ENCODE measurements around the gene TEAD4. TPM values are rescaled to one million over a fixed set of nuclear protein-coding genes. Genes with fewer than 3 reads are reported as not detected.
A peak's percentile ranks its signal among the peaks of the same experiment; 100 is the strongest.
"Not testable (repeated sequence)": the region's sequence is repeated elsewhere in the genome, so short reads cannot be mapped to it uniquely, and the experiment has no call there.

Gene TEAD4
- polyA plus RNA-seq, 3 donors = 18.6 to 20.4 (median 19.2) TPM

GRCh38 chr12:3045494-3045893, 86.3 kb downstream of the TEAD4 start:
- no peak for DNase-seq (ENCODE audit: low read depth in 3 of 3, low spot score in 2 of 3)

GRCh38 chr12:3045989-3046388, 86.8 kb downstream of the TEAD4 start:
- DNase-seq (ENCODE audit: low read depth in 3 of 3, low spot score in 2 of 3) = no peak

DNA sequence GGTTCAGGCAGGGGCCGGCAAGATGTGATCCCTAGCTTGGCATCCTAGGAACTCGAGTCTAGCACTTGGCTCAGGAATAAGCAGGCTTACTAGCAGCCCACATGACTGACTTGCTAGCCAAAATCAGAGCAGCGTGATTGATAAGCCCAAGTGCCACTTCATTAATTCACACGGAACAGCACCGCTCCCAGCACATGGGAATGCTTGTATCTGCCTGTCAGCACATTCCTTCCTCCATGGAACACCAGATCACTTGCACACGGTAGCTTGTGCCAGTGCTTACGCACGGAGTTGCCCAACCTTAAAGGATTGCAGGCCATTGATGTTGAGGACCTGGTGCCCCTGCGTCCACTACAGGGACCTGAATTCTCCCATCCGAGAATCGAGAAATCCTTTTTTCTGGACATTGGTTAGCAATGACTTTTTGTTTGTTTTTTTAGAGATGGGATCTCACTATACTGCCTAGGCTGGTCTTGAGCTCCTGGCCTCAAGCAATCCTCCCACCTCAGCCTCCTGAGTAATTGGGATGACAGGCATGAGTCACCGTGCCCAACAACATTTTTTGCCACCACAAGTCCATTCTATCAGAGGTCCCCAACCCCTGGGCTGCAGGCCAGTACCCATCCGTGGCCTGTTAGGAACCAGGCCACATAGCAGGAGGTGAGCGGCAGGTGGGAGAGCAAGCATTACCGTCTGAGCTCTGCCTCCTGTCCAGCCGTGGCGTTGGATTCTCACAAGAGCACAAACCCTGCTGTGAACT, 87.4 kb downstream of the TEAD4 start:
- no peak for DNase-seq (ENCODE audit: low read depth in 3 of 3, low spot score in 2 of 3)

DNA sequence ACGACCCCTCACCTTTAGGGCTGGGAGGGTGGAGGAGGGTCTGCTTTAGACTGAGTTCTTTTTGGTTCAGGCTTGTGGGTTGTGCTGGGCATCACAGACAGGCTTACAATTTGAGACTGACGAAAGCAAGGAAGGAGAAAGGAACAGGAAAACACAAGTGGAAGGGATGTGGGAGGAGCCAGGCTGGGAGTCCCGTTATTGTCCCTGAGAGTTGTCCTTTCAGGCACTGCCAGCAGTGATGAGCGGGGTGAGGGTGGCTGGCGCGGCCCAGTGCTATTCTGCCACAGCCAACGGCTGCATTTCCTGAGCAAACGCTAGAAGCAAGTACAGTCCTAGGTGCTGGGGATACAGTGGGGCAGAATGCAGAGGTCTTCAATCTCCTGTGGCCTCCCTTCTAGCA, 88.8 kb downstream of the TEAD4 start:
- DNase-seq (ENCODE audit: low read depth in 3 of 3, low spot score in 2 of 3) = no peak

GRCh38 chr12:3048540-3048939, 89.3 kb downstream of the TEAD4 start:
- DNase-seq (ENCODE audit: low read depth in 3 of 3, low spot score in 2 of 3) = no peak

DNA sequence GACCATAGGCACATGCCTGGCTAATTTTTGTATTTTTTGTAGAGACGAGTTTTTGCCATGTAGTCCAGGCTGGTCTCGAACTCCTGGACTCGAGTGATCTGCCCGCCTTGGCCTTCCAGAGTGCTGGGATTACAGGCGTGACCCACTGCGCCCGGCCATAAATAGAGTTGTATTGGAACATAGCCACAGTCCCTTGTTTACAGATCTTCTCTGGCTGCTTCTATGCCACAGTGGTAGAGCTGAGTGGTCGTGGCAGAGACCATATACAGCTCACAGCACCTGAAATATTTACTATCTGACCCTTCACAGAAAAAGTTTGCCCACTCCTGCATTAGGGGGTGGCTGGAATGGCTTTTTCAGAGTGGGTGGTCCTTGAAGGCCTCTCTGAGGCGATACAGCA, 90.0 kb downstream of the TEAD4 start:
- DNase-seq (ENCODE audit: low read depth in 3 of 3, low spot score in 2 of 3) = no peak

DNA sequence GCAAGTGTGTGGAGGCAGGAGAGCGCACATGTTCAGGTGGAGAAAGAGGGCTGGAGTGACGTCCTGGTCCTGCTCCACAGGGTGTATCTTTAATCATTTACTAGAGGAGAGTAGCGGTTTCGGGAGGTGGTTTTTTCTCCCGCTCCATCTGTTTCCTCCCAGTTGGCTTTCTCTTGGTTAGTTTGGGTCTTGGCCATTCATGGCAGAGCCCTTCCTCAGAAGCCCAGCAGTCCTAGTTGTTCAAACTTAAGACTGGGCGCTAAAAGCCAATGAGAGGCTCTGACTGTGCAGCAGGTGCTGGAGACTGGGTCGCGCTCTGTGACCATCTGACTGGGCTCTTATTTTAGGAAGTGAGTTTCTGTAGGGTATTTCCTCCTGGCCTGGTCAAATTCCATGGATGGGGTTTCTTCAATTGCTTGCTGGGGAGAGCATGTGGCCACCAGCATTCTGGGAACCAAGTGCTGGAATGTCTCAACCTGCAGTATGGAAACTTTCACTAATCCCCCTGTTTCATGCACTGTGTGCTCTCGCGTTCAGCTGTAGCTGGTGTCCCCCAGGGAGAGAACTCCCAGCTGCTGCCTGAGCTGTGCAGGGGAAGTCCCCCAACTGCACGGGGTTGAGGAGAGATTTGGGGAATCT, 90.5 kb downstream of the TEAD4 start:
- no peak for DNase-seq (ENCODE audit: low read depth in 3 of 3, low spot score in 2 of 3)

- no peak for DNase-seq (ENCODE audit: low read depth in 3 of 3, low spot score in 2 of 3)
These were observed 95.2 kb downstream of the TEAD4 start for GRCh38 chr12:3054374-3054773.

DNA sequence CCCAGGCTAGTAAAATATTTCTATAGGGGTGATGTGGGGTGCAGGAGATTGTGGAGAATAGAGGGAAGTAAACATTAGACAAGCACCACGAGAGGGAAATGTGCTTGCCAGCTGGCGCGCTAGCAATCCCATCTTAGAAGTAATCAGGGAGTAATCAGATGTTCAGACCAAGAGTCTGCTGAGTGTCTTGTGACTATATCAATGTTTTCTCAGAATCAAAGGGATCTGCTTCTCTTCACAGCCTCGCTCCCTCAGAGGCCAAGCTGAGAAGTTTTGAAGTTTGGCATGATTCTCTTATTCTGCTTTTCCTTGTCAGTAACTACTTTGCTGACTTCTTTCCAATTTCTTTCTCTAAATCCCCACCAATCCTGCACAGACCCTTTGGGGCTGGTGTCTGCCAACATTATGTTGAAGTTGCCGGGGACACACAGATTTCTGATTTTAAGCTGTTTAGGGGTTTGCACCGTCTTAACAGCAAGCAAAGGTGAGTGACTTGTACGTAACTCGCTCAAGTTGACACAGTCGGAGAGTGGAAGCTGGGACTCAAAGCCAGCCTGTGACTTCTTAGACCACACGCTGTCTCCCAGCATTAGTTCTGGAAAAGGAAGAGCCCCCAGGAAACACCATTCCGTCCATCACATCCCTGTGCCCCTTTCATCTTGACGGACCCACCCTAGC, 96.0 kb downstream of the TEAD4 start:
- DNase-seq (ENCODE audit: low read depth in 3 of 3, low spot score in 2 of 3) = no peak

GRCh38 chr12:3055704-3056467, 96.7 kb downstream of the TEAD4 start:
- no peak for DNase-seq (ENCODE audit: low read depth in 3 of 3, low spot score in 2 of 3)

DNA sequence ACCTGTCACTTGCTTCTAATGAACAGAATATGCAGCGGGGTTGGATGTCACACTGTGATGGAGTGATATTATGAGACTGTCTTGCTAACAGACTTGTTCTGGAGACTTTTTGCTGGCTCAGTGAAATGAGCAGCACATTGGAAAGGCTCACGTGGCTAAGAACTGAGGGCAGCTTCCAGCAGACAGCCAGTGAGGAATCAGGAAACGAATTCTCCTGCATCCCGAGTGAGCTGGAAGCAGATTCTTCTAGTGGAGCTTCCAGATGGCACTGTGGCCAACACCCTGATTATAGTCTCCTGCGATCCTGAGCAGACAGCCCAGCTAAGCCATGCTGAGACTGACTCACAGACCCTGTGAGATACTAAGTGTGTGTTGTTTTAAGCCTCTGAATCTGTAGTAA, 101.9 kb downstream of the TEAD4 start:
- no peak for DNase-seq (ENCODE audit: low read depth in 3 of 3, low spot score in 2 of 3)

DNA sequence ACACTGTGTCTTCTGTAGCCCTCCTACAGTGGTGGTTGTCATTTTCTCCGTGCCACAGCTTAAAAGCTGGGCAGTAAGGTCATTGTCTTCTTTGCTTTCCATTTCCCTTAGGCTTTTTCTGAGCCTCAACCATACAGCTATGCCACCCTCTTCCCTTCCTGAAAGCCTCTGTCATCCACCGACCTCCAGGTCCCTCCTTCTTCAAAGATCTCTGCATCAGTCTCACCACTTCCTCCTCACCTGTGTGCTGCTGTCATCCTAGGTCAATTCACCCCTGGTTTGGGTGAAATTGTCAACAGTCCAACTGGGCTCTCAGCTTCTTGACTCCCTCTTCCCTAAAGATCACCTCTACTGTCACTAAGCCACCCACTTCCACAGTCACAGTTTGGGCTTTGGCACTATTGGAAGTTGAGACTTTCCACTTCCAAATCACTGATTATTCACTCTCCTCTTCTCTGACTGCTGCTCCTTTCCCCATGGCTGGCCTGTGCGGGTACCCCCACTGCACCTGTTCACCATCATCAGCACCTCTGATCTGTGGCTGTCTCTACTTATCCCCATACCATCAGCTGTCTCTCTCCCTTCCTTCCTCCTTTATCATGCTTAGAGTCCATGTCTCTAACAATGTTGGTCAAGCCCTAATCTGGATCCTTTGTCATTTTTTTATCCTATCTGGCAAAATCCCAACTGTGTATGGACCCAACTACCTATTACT, 102.5 kb downstream of the TEAD4 start:
- DNase-seq (ENCODE audit: low read depth in 3 of 3, low spot score in 2 of 3) = no peak

- DNase-seq (ENCODE audit: low read depth in 3 of 3, low spot score in 2 of 3) = no peak
These were observed 106.1 kb downstream of the TEAD4 start for GRCh38 chr12:3065300-3065699.

- not testable (repeated sequence) for DNase-seq (ENCODE audit: low read depth in 3 of 3, low spot score in 2 of 3)
These were observed 106.6 kb downstream of the TEAD4 start for GRCh38 chr12:3065846-3066245.

DNA sequence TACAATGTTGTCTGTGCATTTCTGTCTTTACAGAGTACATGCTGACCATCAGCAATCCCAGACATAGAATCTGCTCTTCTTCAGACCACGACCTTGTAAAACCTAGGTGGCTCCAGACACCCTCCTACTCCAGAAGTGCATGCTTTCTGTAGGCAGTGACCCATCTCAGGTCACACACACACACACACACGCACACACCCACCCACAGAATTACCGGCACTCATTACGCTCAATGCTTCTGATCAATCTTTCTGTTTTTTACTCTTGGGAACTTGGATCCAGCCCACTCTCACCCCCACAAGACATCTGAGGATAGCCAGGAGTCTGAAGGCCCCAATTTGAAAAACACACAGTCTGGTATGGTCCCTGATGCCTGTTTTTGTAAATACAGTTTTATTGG, 110.5 kb downstream of the TEAD4 start:
- DNase-seq (ENCODE audit: low read depth in 3 of 3, low spot score in 2 of 3) = no peak

GRCh38 chr12:3071107-3071506, 111.9 kb downstream of the TEAD4 start:
- DNase-seq (ENCODE audit: low read depth in 3 of 3, low spot score in 2 of 3) = no peak

- DNase-seq (ENCODE audit: low read depth in 3 of 3, low spot score in 2 of 3) = no peak
These were observed 112.5 kb downstream of the TEAD4 start for GRCh38 chr12:3071710-3072109.

DNA sequence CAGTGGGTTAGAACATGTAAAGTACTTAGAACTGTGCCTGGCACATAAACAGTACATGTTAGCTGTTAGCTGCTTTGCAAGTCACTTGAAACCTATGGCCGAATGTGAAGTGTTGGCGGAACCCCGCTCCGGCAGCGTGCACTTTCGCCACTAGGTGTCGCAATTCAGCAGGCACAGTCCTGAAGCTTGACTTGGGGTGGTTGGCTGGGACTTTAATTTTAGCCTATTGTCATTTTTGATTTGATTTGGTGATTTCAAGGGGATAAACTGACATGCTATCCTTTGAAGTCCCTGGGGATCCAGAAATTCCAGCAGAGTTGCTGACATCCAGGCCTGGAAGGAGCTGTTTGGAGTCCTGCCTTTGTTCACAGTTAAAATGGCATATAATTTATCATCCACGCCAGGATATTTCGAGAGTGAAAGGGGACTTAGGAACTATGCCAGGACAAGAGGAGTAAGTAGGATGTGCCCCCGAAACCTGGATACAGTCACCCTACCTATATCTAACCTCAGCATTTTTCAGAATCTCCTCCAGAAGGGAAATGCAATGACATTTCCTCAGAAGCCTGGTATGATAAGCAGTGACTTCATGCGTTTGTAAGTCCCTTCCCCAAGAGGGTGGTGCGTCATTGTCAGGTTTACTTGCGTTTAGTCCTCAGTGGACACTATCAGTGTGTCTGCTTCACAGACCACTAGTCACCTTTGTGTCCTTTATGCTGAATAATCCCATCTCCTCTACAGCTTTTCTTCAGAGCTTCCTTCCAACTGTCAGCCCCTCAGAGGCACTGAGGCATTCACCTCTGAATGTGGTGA, 114.4 kb downstream of the TEAD4 start:
- DNase-seq (ENCODE audit: low read depth in 3 of 3, low spot score in 2 of 3) = peak in 2 of 3 donors; percentile 70 to 86

- DNase-seq (ENCODE audit: low read depth in 3 of 3, low spot score in 2 of 3) = no peak
These were observed 116.1 kb downstream of the TEAD4 start for GRCh38 chr12:3075315-3075714.
